T-helper 1 cell treated with Interleukin-12 subunit alpha and Interleukin-12 subunit beta and Interleukin-4 antibody, amounts not matched to agents 30 ng/mL and 1 ng/mL, for 36 hours (primary cell): ENCODE measurements around the gene SLC25A21. TPM values are rescaled to one million over a fixed set of nuclear protein-coding genes. Genes with fewer than 3 reads are reported as not detected.

Source experiments
- intact Hi-C: fragments of 100-400 bp; cut with micrococcal nuclease; formaldehyde crosslinking; loops from one replicate; pipeline ENCODE4 v1.15.1; 2024
- total RNA-seq: library from RNA; stranded (reverse); gene quantifications from 2 replicates; pipeline ENCODE4 v1.2.3, GENCODE V29; 2022

The SLC25A21 gene
- total RNA-seq, 1 donor from 2014 or later, result not detected

GRCh38 chr14:36666416-36667206, 505.8 kb downstream of the SLC25A21 start:
- intact Hi-C loops, result no loop called here

DNA sequence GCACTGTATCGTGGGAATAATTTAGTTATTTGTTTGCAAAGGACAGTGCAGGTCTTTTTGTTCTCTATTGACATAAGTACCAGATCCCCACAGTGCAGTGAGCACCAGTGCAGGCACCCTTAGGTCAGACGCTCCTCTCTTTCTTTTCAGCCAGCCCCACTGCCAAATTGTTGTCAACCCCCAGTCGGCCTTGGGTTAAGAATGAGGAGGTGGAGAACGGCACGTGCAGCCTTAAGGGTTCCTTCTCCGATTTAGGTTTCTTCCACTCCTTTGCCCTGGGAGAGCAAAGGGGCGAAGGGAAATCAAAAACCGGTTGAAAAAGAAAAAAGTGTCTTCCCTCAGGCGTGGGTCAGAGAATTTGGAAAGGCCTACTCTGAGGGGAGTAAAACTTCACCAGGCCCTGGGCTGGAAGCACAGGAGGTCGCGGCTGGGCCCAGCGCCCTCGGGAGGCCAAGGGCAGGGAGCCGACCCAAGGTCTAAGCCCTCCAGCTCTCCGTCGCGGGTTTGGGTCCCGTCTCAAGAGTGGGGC, 506.5 kb downstream of the SLC25A21 start:
- intact Hi-C loops, result no loop called here

GRCh38 chr14:36664322-36665193, 507.8 kb downstream of the SLC25A21 start:
- intact Hi-C loops, result no loop called here

- intact Hi-C loops, result no loop called here
These were observed 508.7 kb downstream of the SLC25A21 start for GRCh38 chr14:36663404-36664321.

DNA sequence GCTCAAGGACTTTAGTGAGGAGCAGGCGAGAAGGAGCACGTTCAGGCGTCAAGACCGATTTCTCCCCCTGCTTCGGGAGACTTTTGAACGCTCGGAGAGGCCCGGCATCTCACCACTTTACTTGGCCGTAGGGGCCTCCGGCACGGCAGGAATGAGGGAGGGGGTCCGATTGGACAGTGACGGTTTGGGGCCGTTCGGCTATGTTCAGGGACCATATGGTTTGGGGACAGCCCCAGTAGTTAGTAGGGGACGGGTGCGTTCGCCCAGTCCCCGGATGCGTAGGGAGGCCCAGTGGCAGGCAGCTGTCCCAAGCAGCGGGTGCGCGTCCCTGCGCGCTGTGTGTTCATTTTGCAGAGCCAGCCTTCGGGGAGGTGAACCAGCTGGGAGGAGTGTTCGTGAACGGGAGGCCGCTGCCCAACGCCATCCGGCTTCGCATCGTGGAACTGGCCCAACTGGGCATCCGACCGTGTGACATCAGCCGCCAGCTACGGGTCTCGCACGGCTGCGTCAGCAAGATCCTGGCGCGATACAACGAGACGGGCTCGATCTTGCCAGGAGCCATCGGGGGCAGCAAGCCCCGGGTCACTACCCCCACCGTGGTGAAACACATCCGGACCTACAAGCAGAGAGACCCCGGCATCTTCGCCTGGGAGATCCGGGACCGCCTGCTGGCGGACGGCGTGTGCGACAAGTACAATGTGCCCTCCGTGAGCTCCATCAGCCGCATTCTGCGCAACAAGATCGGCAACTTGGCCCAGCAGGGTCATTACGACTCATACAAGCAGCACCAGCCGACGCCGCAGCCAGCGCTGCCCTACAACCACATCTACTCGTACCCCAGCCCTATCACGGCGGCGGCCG, 509.6 kb downstream of the SLC25A21 start:
- intact Hi-C loops, result no loop called here

GRCh38 chr14:36662258-36662542, 510.2 kb downstream of the SLC25A21 start:
- intact Hi-C loops, result no loop called here

GRCh38 chr14:36661506-36662257, 510.7 kb downstream of the SLC25A21 start, which contains the start of gene PAX9:
PAX9 (plus strand) TSS chr14:36661860; CDS start chr14:36662090, 230 bp downstream.
- intact Hi-C loops, result no loop called here

DNA sequence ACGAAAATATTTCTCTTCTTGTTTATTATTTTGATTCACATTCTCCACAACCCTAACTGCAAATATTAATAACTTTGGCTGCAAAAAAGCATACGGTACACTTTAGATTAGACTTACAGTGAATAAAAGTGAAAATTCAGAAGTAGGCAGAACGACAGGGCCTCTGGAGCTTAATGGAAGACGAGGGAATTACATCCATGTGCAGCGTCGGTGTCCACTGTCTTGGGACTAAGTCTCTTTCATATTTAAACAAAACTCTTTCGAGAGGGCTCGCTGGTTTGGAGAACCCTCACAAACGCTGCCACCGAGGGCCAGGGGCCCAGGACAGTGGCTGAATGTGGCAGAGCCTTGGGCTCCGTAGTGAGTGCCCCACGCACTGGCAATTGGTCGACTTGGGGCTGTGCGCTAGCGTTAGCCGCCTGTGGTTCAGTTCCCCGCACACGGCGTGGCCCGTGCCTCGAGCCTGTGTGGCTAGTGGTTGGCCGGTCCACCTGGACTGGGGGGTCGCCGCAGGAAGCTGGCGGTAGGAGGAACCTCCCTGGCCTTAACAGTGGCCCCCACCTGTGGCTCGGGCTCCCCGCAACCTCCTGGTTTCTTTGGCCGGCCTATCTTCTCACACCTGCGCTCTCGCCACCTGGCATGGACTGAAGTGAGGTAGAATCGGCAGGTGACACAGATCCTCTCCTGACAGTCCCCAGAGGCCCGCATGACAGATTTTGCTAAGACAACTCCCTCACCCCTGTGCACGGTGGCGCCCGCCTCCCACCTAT, 511.5 kb downstream of the SLC25A21 start:
- intact Hi-C loops, result no loop called here

- intact Hi-C loops, result loop anchor here (1.0 to 5.0 kb wide), 3 partner anchors 78 to 927 kb away; partner anchors contain the start of gene NKX2-8
These were observed 512.3 kb downstream of the SLC25A21 start for GRCh38 chr14:36659822-36660735.

DNA sequence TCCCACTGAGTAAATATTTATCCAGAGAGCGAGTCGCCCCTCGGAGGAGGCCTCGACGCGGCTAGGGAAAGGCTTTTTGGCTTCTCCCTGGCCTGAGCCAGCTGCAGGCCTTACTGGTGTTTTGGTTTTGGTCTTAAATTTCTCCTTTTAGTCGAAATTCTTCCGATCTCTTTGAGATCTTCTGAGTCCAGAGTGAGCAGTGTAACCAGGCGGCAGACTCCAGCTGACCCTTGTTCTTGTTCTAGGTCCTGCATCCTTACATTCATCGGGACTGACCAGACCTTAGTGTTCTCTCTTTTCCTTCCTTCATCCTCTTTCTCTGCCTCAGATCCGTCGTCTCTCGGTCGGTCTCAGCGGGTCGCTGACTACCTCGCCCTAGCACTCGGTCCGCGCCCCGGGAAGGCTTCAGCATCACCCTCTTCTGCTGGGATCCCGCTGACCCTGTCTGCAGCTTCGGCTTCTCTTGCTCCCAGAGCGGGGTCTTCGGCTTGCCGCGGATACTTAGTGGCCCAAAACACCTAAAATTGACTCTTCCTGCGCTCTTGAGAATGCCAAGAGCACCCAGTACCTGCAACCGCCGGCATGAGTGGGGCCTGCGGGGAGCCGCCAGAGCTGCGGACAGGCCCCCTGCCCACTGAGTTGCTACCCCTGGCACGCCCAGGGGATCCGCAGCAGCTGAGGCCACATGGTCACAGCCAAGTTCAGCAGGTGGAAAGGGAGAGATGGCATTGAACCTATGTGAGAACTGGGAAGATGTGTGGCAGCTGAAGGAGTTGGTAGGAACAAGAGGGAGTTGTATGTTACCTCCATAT, 513.2 kb downstream of the SLC25A21 start:
- intact Hi-C loops, result loop anchor here (1.0 to 5.0 kb wide), 3 partner anchors 77 to 928 kb away; partner anchors contain the start of gene NKX2-8

DNA sequence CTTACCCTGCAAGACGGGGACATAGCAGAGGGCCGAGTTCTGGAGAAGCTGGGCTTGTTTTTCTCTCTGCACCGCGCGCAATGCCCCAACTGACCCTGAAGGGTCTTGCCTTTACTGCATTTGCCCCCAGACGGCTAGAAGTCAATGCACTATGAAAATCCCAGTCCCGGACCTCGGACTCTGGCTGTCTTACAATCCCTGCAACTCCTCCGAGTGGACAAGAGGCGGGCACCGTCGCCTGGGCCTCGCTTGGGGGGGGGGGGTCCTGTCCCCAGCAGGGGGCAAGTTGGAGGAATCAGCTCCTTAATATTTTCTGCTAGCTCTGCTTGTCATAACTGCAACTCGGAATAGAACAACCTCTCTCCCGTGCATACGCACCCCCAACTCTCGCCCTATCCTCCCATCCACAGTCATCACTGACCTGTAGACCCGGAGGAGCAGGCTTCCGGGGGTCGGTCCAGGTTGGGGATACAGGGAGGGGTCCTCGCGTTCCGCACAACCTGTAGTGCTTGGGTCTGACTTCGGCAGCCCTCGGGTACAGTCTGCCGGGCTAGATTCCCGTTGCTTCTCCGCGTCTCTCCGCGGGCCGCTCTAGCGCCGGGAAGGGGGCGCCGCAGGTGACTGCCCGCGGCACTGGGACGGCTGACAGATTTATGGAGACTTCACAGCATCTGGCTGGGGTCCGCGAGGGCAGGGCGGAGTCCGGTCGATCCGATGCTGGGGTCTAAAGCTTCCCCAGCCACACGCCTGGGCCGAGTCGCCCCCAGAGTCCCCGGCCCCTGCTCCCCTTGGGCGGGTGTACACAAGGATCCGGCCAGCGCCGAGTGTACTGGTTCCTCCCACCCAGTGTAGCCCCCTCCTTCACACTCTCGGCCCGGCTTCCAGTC, 514.0 kb downstream of the SLC25A21 start:
- intact Hi-C loops, result loop anchor here (1.0 to 5.0 kb wide), 3 partner anchors 76 to 929 kb away; partner anchors contain the start of gene NKX2-8

GRCh38 chr14:36657399-36658122, 514.8 kb downstream of the SLC25A21 start:
- intact Hi-C loops, result loop anchor here (2.0 to 5.0 kb wide), 2 partner anchors 145 to 930 kb away; no protein-coding TSS in a partner anchor

DNA sequence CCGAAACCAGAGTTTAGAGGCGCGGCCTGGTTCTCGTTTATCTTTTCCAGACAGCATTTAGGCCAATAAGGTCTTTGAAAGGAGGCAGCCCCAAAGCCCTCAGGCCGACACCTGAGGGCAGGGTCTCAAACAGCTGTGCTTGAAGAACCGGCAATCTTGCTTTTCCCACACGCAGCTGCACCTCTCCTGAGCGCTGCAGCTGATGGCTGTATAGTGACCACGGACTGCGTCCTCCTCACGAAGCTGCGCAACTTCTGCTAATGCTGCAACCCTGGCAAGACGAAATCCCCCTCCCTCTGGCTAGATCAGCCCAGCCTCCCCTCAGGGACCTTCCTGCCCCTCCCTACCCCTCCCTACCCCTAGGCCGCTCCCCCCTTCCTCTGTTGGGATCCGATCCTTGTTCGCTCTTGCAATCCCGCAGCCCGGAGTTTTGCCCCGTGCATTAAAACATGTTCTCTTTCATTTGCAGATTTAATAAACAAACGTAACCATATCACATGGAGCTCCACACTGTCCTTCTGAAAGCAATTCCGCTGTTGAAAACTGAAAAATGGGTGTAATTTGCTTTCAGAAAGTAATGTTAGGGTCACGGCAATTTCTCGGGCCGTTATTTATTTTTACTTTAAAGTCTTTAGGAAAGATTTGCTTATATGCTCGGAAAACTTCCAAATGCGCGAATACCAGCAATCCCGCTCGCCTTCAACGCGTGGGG, 515.6 kb downstream of the SLC25A21 start:
- intact Hi-C loops, result loop anchor here (5.0 kb wide), 1 partner anchor 930 kb away; no protein-coding TSS in a partner anchor
